EH (cell line): ENCODE results near the gene TROAP.
A peak's percentile ranks its signal among the peaks of the same experiment; 100 is the strongest.
"Not testable (repeated sequence)": the region's sequence is repeated elsewhere in the genome, so short reads cannot be mapped to it uniquely, and the experiment has no call there.

Experiments
- DNase-seq: peaks from one replicate; pipeline ENCODE4 v3.0.0-alpha.2; 2015; ENCODE audit warnings: low read depth

The TROAP gene

GRCh38 chr12:49322708-49323523 is at the start of gene TROAP:
Gene TROAP (plus strand): TSS chr12:49323255. CDS start chr12:49323609, 354 bp downstream.
- DNase-seq, result peak; percentile 99

GRCh38 chr12:49273726-49274395 is 49.2 kb upstream of the TROAP start:
- DNase-seq, result no peak

- peak; percentile 28 for DNase-seq
These were observed 48.5 kb upstream of the TROAP start for GRCh38 chr12:49274396-49275069.

GRCh38 chr12:49276304-49277290 is 46.5 kb upstream of the TROAP start:
- DNase-seq, result no peak

GRCh38 chr12:49277466-49277865 is 45.6 kb upstream of the TROAP start:
- no peak for DNase-seq

- no peak for DNase-seq
These were observed 43.3 kb upstream of the TROAP start for GRCh38 chr12:49279706-49280159.

- not testable (repeated sequence) for DNase-seq
These were observed 42.5 kb upstream of the TROAP start for GRCh38 chr12:49280545-49280944.

- no peak for DNase-seq
These were observed 40.8 kb upstream of the TROAP start for GRCh38 chr12:49282302-49282701.

GRCh38 chr12:49282740-49283375 is 40.2 kb upstream of the TROAP start:
- not testable (repeated sequence) for DNase-seq

- no peak for DNase-seq
These were observed 39.3 kb upstream of the TROAP start for GRCh38 chr12:49283541-49284429.

- DNase-seq, result no peak
These were observed 38.4 kb upstream of the TROAP start for GRCh38 chr12:49284672-49285071.

- no peak for DNase-seq
These were observed 35.2 kb upstream of the TROAP start for GRCh38 chr12:49287876-49288275.

- DNase-seq, result peak; percentile 61
These were observed 34.6 kb upstream of the TROAP start for GRCh38 chr12:49288412-49288853.

GRCh38 chr12:49288922-49289555 is 34.0 kb upstream of the TROAP start:
- no peak for DNase-seq

GRCh38 chr12:49292729-49293055 is 30.4 kb upstream of the TROAP start:
- DNase-seq, result no peak

GRCh38 chr12:49293056-49293956 is 29.7 kb upstream of the TROAP start:
- DNase-seq, result no peak

- no peak for DNase-seq
These were observed 28.8 kb upstream of the TROAP start for GRCh38 chr12:49294086-49294803.

GRCh38 chr12:49294804-49295081 is 28.3 kb upstream of the TROAP start:
- no peak for DNase-seq
